Suppressor macrophage (primary cell): ENCODE data around the gene KMT2D.

Experiments used
- DNase-seq, 4 experiments: peaks; one replicate each; pipeline ENCODE4 v3.0.0-alpha.2; 2020 to 2022

KMT2D gene

GRCh38 chr12:49034286-49034622 is 26.3 kb downstream of the KMT2D start:
- no peak for DNase-seq

- no peak for DNase-seq
Observed at GRCh38 chr12:49033611-49034285, 26.8 kb downstream of the KMT2D start.

- DNase-seq: no peak
Observed at GRCh38 chr12:49032679-49033447, 27.7 kb downstream of the KMT2D start.

- no peak for DNase-seq
Observed at GRCh38 chr12:49032276-49032675, 28.3 kb downstream of the KMT2D start.

GRCh38 chr12:49031573-49032161 is 28.9 kb downstream of the KMT2D start:
- no peak for DNase-seq

GRCh38 chr12:49030714-49031572 is 29.7 kb downstream of the KMT2D start:
- no peak for DNase-seq

- no peak for DNase-seq
Observed at GRCh38 chr12:49030119-49030518, 30.5 kb downstream of the KMT2D start.

- DNase-seq: no peak
Observed at GRCh38 chr12:49028666-49029275, 31.8 kb downstream of the KMT2D start.

GRCh38 chr12:49027846-49028555 is 32.6 kb downstream of the KMT2D start:
- DNase-seq: peak; percentile 67 to 86 (median 74)

GRCh38 chr12:49026678-49027480 is 33.7 kb downstream of the KMT2D start:
- no peak for DNase-seq

GRCh38 chr12:49026101-49026500 is 34.5 kb downstream of the KMT2D start:
- no peak for DNase-seq

GRCh38 chr12:49025463-49025862 is 35.1 kb downstream of the KMT2D start:
- DNase-seq: no peak

- DNase-seq: no peak
Observed at GRCh38 chr12:49024543-49024942, 36.1 kb downstream of the KMT2D start.

- no peak for DNase-seq
Observed at GRCh38 chr12:49023812-49024211, 36.8 kb downstream of the KMT2D start.

- DNase-seq: no peak
Observed at GRCh38 chr12:49022558-49023178, 37.9 kb downstream of the KMT2D start.

GRCh38 chr12:49021292-49021915 is 39.2 kb downstream of the KMT2D start:
- no peak for DNase-seq

- no peak for DNase-seq
Observed at GRCh38 chr12:49020441-49020840, 40.2 kb downstream of the KMT2D start.

GRCh38 chr12:49019443-49020324 is 40.9 kb downstream of the KMT2D start:
- DNase-seq: peak; percentile 75 to 86 (median 82)

GRCh38 chr12:49019120-49019430 is 41.5 kb downstream of the KMT2D start:
- no peak for DNase-seq
